Brain microvascular endothelial cell (primary cell): ENCODE measurements around the gene RNASEH2A.

ENCODE experiments used
- DNase-seq: peaks from one replicate; pipeline ENCODE4 v3.0.0-alpha.2; 2020
- H3K27ac ChIP-seq: fragments of 250-450 bp; sonication (Bioruptor Pico); 2 replicates; pipeline ENCODE4 v1.5.1; 2020; ENCODE audit warnings: mild to moderate bottlenecking, moderate library complexity
- H3K27me3 ChIP-seq: fragments of 250-450 bp; sonication (Bioruptor Pico); replicated peaks from 2 replicates; pipeline ENCODE4 v1.5.1; 2020; ENCODE audit warnings: mild to moderate bottlenecking
- H3K36me3 ChIP-seq: fragments of 250-450 bp; sonication (Bioruptor Pico); replicated peaks from 2 replicates; pipeline ENCODE4 v1.5.1; 2020; ENCODE audit warnings: mild to moderate bottlenecking
- H3K4me3 ChIP-seq: 2 replicates; pipeline ENCODE4 v1.5.1; 2011; ENCODE audit warnings: low read depth, mild to moderate bottlenecking, control low read depth, low read length, moderate library complexity
- CTCF ChIP-seq: IDR thresholded peaks from 2 replicates; pipeline ENCODE4 v1.5.1; 2011; ENCODE audit warnings: low read depth, mild to moderate bottlenecking, moderate library complexity, low read length, control low read depth, inconsistent platforms; ENCODE audit errors: missing control alignments
- in situ Hi-C: cut with HindIII; loops from 2 replicates; pipeline ENCODE4 v1.10.0; 2017; ENCODE audit warnings: low sequenced_read_pairs, low pct_ligation_motif_present

The RNASEH2A gene

GRCh38 chr19:12833418-12833737, 27.0 kb downstream of the RNASEH2A start:
- in situ Hi-C loops: no loop called here
- Histone ChIP-seq H3K27me3 (peaks cover 41% of the 10 kb centered on the region), H3K36me3 (no peaks in the 10 kb centered on the region), H3K27ac (no peak overlapping the region), H3K4me3 (no peak overlapping the region)
- DNase-seq: no peak
- TF ChIP-seq CTCF: no peak

GRCh38 chr19:12833738-12834565, 27.6 kb downstream of the RNASEH2A start:
- in situ Hi-C loops: no loop called here
- no peak for DNase-seq
- no peak for TF ChIP-seq CTCF
- Histone ChIP-seq H3K36me3 (no peaks in the 10 kb centered on the region), H3K27ac (no peak overlapping the region), H3K27me3 (peaks cover 47% of the 10 kb centered on the region), H3K4me3 (peak overlapping the region; percentile 41)

- DNase-seq: no peak
- TF ChIP-seq CTCF: no peak
- in situ Hi-C loops: no loop called here
- H3K27me3 ChIP-seq: peaks cover 53% of the 10 kb centered on the region
- no peak within 1 kb of the TSS for H3K27ac ChIP-seq
- H3K36me3 ChIP-seq: no peaks in the 10 kb centered on the region
- peak within 1 kb of the TSS; percentile 41 for H3K4me3 ChIP-seq
Measured at GRCh38 chr19:12834566-12834943, 28.2 kb downstream of the RNASEH2A start, which contains the start of gene RTBDN. TSS of gene RTBDN (minus strand) at chr19:12834579. CDS start at chr19:12829979, 4,600 bp downstream.

- in situ Hi-C loops: no loop called here
- H3K27ac ChIP-seq: no peak overlapping the region
- DNase-seq: no peak
- peaks cover 56% of the 10 kb centered on the region for H3K27me3 ChIP-seq
- H3K36me3 ChIP-seq: no peaks in the 10 kb centered on the region
- no peak for TF ChIP-seq CTCF
- no peak overlapping the region for H3K4me3 ChIP-seq
Measured at GRCh38 chr19:12834976-12835757, 28.8 kb downstream of the RNASEH2A start.

GRCh38 chr19:12836529-12836863, 30.1 kb downstream of the RNASEH2A start:
- Histone ChIP-seq H3K27me3 (peaks cover 61% of the 10 kb centered on the region), H3K27ac (no peak overlapping the region)
- in situ Hi-C loops: no loop called here

More at GRCh38 chr19:12836529-12836863, 30.1 kb downstream of the RNASEH2A start:
- Histone ChIP-seq H3K4me3 (no peak overlapping the region), H3K36me3 (no peaks in the 10 kb centered on the region)
- TF ChIP-seq CTCF: no peak
- DNase-seq: no peak
